ENCODE measurements around the gene NPAS3.

Gene NPAS3

GRCh38 chr14:33781236-33781635, 842.6 kb downstream of the NPAS3 start:
- no peak for DNase-seq (ENCODE audit: low read depth)
- TF ChIP-seq CTCF (IDR thresholded peaks at IDR 0.05; ENCODE audit: low read depth, low read length, missing control alignments), result no peak
- H3K4me3 ChIP-seq (ENCODE audit: low read depth, low read length), result no peak overlapping the region

GRCh38 chr14:33782923-33783322, 844.2 kb downstream of the NPAS3 start:
- no peak for TF ChIP-seq CTCF (IDR thresholded peaks at IDR 0.05; ENCODE audit: low read depth, low read length, missing control alignments)
- no peak overlapping the region for H3K4me3 ChIP-seq (ENCODE audit: low read depth, low read length)
- no peak for DNase-seq (ENCODE audit: low read depth)

- DNase-seq (ENCODE audit: low read depth), result no peak
- TF ChIP-seq CTCF (IDR thresholded peaks at IDR 0.05; ENCODE audit: low read depth, low read length, missing control alignments), result no peak
- no peak overlapping the region for H3K4me3 ChIP-seq (ENCODE audit: low read depth, low read length)
Observed at GRCh38 chr14:33786091-33786825, 847.6 kb downstream of the NPAS3 start.

- DNase-seq (ENCODE audit: low read depth), result no peak
- H3K4me3 ChIP-seq (ENCODE audit: low read depth, low read length), result no peak overlapping the region
- TF ChIP-seq CTCF (IDR thresholded peaks at IDR 0.05; ENCODE audit: low read depth, low read length, missing control alignments), result no peak
Observed at GRCh38 chr14:33788161-33788560, 849.5 kb downstream of the NPAS3 start.

GRCh38 chr14:33790996-33791395, 852.3 kb downstream of the NPAS3 start:
- no peak overlapping the region for H3K4me3 ChIP-seq (ENCODE audit: low read depth, low read length)
- no peak for DNase-seq (ENCODE audit: low read depth)
- TF ChIP-seq CTCF (IDR thresholded peaks at IDR 0.05; ENCODE audit: low read depth, low read length, missing control alignments), result no peak

GRCh38 chr14:33792009-33792719, 853.5 kb downstream of the NPAS3 start:
- H3K4me3 ChIP-seq (ENCODE audit: low read depth, low read length), result no peak overlapping the region
- TF ChIP-seq CTCF (IDR thresholded peaks at IDR 0.05; ENCODE audit: low read depth, low read length, missing control alignments), result no peak
- DNase-seq (ENCODE audit: low read depth), result no peak
